Activated naive CD4-positive, alpha-beta T cell treated with anti-CD3 and anti-CD28 coated beads, Interleukin-2, amount 10 ng/mL, durations not matched to agents 7 days and 5 days (primary cell): ENCODE measurements around the gene ZP1.

ENCODE experiments used
- CTCF ChIA-PET: fragments of 350-600 bp; sonication (Branson Sonifier 250); formaldehyde crosslinking; loops from one replicate; lab custom pipeline; 2021; ENCODE audit warnings: antibody characterized with exemption; lab: Charles Lee
- DNase-seq: peaks from one replicate; pipeline ENCODE4 v3.0.0-alpha.2; 2020
- H3K27ac Mint-ChIP-seq: one replicate; pipeline ENCODE4 v1.8.0; 2021; ENCODE audit warnings: mild to moderate bottlenecking, moderate library complexity, mixed read lengths
- H3K27me3 Mint-ChIP-seq: one replicate; pipeline ENCODE4 v1.8.0; 2021; ENCODE audit warnings: mild to moderate bottlenecking, mixed read lengths
- H3K36me3 Mint-ChIP-seq: one replicate; pipeline ENCODE4 v1.8.0; 2021; ENCODE audit warnings: mixed read lengths
- H3K4me1 Mint-ChIP-seq: one replicate; pipeline ENCODE4 v1.8.0; 2021; ENCODE audit warnings: mixed read lengths
- H3K4me3 Mint-ChIP-seq: one replicate; pipeline ENCODE4 v1.8.0; 2021; ENCODE audit warnings: mild to moderate bottlenecking, moderate library complexity, mixed read lengths
- H3K9me3 Mint-ChIP-seq: one replicate; pipeline ENCODE4 v1.8.0; 2021; ENCODE audit warnings: mixed read lengths

ZP1 gene

DNA sequence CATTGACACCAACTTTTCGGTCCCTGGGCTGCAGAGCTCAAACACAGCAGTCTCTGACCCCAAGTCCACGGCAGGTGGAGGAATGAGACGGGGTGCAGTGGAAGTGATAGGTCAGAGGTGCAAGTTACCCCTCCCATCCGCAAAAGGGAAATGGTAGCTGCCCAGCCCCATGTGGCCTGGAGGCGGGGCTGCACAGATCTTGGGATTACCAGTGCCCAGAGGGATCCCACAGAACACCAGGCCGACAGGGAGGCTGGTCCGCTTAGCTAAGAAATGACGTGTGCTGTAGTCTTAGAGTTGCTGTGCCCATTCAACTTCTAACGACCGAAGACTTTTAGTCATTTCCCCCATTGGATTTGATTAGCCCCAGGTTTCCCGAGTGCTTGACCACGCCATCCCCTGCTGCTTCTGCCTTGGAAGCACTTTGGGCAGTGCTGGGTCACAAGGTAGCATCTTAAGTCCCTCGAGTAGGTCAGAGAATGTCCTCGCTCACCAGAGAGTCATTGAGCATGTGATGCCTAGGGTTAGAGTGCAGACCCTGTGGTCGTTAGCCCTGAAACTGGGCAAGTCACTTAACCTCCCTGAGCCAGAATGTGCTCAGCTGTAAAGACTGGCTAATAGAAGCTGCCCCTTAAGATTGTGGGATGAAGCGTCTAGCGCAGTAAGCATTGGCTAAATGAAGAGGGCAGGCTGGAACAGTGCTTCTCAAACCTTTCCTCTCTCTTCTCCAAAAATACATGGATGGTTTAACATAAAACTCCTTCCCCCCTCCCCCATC lies 15.8 kb upstream of the ZP1 start:
- CTCF ChIA-PET, result interaction anchor here (1.3 to 2.1 kb wide), 2 partner anchors 20 to 36 kb away, joined by 4 to 6 read pairs; no protein-coding TSS in a partner anchor
- Mint-ChIP-seq H3K36me3 (peaks cover 14% of the 10 kb centered on the region), H3K27me3 (peaks cover 20% of the 10 kb centered on the region), H3K9me3 (no peaks in the 10 kb centered on the region), H3K4me1 (peaks cover 16% of the 10 kb centered on the region), H3K4me3 (no peak overlapping the region), H3K27ac (no peak overlapping the region)
- DNase-seq, result no peak

DNA sequence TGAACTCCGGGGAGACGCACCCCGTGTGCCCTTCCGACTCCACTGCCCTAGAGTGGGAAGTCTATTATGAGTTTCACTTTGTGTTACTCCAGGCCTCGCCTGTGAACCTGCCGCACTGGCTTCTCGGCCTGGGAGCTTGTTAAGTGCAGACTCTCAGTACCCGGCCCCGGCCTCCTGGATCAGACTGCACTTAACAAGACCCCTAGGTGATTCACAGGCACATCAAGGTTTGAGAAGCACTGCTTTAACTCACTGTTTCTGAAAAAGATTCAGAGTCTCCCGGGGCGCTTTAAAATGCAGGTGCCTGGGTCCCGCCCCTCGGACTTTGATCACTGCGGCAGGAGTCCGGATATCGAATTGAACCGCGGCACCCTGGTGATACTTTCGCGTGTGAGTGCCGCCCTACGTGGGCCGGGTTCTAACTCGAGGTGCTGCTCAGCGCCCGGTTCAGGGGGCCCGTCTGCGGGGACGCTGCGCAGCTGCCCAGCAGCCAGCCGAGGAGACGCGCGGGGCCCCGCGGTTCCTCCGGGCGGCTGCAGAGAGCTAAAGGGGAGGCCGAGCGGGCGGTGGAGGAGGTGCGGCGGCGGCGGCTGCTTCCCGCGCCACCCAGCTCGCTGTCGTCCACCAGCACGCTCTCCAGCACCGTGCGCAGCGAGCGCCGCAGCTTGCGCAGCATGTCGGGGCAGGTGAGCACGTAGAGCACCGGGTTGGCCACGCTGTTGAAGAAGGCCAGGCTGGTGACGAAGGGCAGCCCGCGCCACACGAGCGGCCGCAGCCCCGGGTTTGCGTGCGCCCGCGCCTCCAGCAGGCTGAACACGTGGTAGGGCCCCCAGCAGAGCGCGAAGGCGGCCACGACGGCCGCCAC lies 15.0 kb upstream of the ZP1 start:
- Mint-ChIP-seq H3K9me3 (no peaks in the 10 kb centered on the region), H3K4me1 (peaks cover 16% of the 10 kb centered on the region), H3K4me3 (no peak overlapping the region), H3K27me3 (peaks cover 22% of the 10 kb centered on the region), H3K27ac (no peak overlapping the region), H3K36me3 (peaks cover 14% of the 10 kb centered on the region)
- no peak for DNase-seq
- CTCF ChIA-PET, result interaction anchor here (2.1 kb wide), 1 partner anchor 35 kb away, joined by 6 read pairs; no protein-coding TSS in a partner anchor

DNA sequence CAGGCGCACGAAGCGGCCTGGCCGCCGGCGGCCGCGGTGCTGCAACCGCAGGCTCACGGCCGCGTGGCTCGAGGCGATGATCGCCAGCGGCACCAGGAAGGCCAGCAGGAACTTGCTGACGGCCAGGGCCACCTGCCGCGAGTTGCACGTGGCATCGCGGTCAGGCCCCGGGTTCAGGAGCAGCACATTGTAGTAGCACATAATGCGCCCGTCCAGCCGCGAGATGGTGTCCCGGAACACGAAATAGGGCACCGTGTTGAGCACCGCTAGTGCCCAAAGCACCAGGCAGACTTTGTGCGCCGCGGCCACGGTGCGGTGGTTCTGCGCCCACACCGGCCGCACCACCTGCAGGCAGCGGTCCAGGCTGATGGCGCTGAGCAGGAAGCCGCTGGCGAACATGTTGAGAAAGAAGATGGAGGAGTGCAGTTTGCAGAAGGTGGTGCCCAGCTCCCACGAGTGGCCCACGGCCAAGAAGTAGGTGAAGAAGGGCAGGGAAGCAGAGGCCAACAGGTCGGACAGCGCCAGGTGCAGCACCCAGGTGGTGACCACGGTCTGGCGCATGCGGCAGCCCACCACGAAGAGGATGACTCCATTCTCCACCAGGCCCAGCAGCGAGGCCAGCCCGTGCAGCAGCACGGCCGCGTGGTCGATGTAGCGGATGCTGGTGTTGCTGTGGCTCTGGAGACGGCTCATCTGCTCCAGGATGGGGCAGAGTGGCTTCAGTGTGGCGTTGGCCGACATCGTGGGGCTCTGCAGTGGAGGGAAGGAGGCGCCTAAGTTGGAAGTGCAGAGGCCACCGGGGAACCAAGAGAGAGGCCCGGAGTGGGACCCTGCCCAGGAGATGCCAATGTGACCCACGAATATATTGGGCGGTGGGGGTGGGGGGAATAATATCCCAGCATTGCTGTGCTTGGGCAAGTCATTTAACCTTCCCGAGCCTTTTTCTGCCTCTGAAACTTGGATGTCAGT lies 14.1 kb upstream of the ZP1 start:
- no peak for DNase-seq
- Mint-ChIP-seq H3K27me3 (peaks cover 23% of the 10 kb centered on the region), H3K4me3 (no peak overlapping the region), H3K36me3 (peaks cover 11% of the 10 kb centered on the region), H3K9me3 (no peaks in the 10 kb centered on the region), H3K4me1 (peaks cover 25% of the 10 kb centered on the region), H3K27ac (no peak overlapping the region)
- CTCF ChIA-PET, result no interaction called here

DNA sequence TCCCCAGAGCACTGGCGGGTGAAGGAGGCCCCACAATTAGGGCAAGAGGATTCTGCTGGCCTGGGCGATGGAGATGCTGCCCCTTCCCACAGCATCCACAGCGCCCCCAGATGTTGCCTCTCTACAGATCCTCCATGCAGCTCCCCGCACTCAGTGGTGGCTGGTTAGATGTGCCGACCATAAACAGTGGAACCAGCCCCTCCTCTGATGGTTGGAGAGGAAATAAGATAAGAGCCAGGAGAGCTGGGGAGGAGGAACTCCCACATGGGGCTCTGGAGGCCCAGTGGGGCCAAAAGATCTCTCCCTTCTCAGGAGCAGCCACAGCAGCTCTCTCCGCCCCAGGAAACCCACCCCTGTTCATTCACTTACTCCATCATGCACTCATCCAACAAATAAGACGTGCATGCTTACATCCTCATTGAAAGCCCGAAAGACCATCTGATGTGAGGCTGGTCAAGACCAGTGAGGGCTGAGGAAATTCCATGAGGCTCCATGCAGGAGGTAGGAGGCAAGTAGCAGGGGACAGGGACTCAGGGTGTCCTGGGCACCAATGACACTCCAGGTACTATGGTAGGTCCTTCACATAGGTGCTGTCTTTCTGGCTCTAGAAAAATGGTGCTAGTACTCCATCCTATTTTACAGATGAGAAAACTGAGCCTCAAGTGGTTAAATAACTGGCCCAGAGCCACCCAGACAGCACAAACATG lies 13.0 kb upstream of the ZP1 start:
- DNase-seq, result no peak
- H3K27ac Mint-ChIP-seq, result no peak overlapping the region
- H3K36me3 Mint-ChIP-seq, result peaks cover 11% of the 10 kb centered on the region
- peaks cover 23% of the 10 kb centered on the region for H3K27me3 Mint-ChIP-seq
- no peak overlapping the region for H3K4me3 Mint-ChIP-seq
- H3K4me1 Mint-ChIP-seq, result peaks cover 35% of the 10 kb centered on the region
- no peaks in the 10 kb centered on the region for H3K9me3 Mint-ChIP-seq
- CTCF ChIA-PET, result no interaction called here

DNA sequence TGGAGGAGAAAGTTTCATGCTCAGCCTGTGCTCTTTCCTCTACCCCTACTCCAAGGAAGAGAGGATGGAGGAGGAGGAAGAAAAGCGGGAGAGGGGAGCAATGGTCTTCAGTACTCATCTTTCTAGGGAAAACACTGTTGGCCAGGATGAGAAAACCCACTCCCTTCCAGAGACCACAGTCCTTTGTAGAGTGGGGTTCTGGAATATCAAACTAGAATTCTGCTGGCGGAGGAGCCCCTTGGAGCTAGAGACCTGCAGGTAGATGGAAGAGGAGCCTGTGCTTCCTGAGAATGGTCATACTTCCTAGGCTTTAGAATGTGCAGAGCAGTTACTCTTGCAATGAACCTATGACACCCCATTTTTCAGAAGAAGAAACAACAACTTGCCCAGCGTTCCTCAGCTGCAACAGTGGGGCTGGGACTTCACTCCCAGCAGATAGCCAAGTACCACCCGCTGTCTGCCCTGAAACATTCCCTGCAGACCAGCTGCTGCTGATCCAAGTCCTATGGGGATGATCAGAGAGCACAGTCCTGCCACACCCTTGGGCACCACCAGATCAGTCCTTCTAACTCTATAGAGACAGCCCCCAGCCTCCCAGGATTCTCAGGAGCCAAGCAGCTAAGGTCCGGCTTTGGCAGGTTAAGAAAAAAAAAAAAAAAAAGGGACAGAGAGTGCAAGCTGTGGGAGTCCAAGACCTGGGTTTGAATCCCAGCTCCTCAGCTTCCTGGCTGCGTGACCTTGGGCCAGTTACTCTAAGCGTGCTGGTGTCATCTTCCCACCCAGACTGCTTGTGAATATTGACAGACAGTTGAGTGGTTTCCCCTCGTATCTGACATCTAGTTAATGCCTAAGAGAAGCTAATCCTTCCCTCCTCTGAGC lies 12.3 kb upstream of the ZP1 start:
- no peak overlapping the region for H3K27ac Mint-ChIP-seq
- peaks cover 36% of the 10 kb centered on the region for H3K4me1 Mint-ChIP-seq
- CTCF ChIA-PET, result interaction anchor here (1.0 to 1.7 kb wide), 3 partner anchors 33 to 80 kb away, joined by 3 to 5 read pairs (median 3); no protein-coding TSS in a partner anchor
- peaks cover 11% of the 10 kb centered on the region for H3K36me3 Mint-ChIP-seq
- no peak for DNase-seq
- H3K9me3 Mint-ChIP-seq, result no peaks in the 10 kb centered on the region
- H3K27me3 Mint-ChIP-seq, result peaks cover 23% of the 10 kb centered on the region
- H3K4me3 Mint-ChIP-seq, result no peak overlapping the region

- peaks cover 6% of the 10 kb centered on the region for H3K36me3 Mint-ChIP-seq
- DNase-seq, result peak; percentile 37
- H3K4me1 Mint-ChIP-seq, result peaks cover 38% of the 10 kb centered on the region
- no peak within 1 kb of the TSS for H3K27ac Mint-ChIP-seq
- no peaks in the 10 kb centered on the region for H3K9me3 Mint-ChIP-seq
- H3K4me3 Mint-ChIP-seq, result no peak within 1 kb of the TSS
- peaks cover 23% of the 10 kb centered on the region for H3K27me3 Mint-ChIP-seq
- CTCF ChIA-PET, result interaction anchor here (1.0 to 4.1 kb wide), 4 partner anchors 25 to 80 kb away, joined by 3 to 12 read pairs (median 4); no protein-coding TSS in a partner anchor
These were observed 11.4 kb upstream of the ZP1 start, which contains the start of gene PTGDR2 for GRCh38 chr11:60855726-60856633. Gene PTGDR2, minus strand, starts transcription at chr11:60855950. Its CDS starts 2,228 bp downstream, at chr11:60853722.

GRCh38 chr11:60857378-60858232 lies 9.7 kb upstream of the ZP1 start:
- no peak for DNase-seq
- peaks cover 32% of the 10 kb centered on the region for H3K27me3 Mint-ChIP-seq
- H3K27ac Mint-ChIP-seq, result peak overlapping the region; percentile 61
- peaks cover 38% of the 10 kb centered on the region for H3K4me1 Mint-ChIP-seq
- H3K9me3 Mint-ChIP-seq, result no peaks in the 10 kb centered on the region
- H3K36me3 Mint-ChIP-seq, result peaks cover 2% of the 10 kb centered on the region
- H3K4me3 Mint-ChIP-seq, result no peak overlapping the region
- CTCF ChIA-PET, result interaction anchor here (1.5 to 4.1 kb wide), 2 partner anchors 27 to 30 kb away, joined by 3 to 12 read pairs; no protein-coding TSS in a partner anchor

- H3K4me3 Mint-ChIP-seq, result no peak overlapping the region
- peaks cover 38% of the 10 kb centered on the region for H3K4me1 Mint-ChIP-seq
- DNase-seq, result no peak
- H3K36me3 Mint-ChIP-seq, result no peaks in the 10 kb centered on the region
- no peaks in the 10 kb centered on the region for H3K9me3 Mint-ChIP-seq
- CTCF ChIA-PET, result interaction anchor here (1.5 to 4.1 kb wide), 2 partner anchors 27 to 29 kb away, joined by 3 to 12 read pairs; no protein-coding TSS in a partner anchor
- H3K27ac Mint-ChIP-seq, result peak overlapping the region; percentile 78
- H3K27me3 Mint-ChIP-seq, result peaks cover 32% of the 10 kb centered on the region
These were observed 9.1 kb upstream of the ZP1 start for GRCh38 chr11:60858236-60858635.

DNA sequence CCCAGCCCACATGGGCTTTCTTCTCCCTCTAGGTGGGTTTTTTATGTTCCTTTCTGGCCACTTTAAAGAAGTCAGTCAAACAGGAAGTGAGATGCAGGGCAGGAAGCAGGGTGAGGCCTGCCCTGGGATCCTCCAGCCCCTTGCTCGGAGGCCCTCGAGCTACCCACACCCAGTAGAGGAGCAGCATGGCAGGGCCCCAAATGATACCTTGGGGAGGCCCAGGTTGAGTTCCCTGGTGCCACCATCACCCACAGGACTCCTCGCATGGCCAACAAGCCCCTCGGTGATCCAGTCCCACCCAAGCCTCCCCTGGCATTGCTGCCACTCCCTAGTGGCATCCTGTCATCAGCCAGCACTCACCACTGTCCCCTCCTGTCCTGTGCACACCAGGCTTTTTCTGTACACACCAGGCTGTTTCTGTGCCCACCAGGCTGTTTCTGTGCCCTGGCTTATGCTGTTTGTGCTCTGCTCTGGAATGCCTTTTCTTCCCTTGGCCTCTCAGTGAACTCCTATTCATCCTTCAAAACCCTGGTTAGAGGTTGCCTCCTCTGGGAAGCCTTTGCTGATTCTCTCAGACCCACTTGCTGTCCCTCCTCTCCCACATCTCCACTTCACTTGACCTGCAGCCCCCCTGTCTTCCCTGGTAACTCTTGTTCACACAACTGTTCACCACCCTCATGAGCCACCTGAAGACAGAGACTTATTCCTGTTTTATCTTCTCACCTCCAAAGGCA lies 8.4 kb upstream of the ZP1 start:
- H3K9me3 Mint-ChIP-seq, result no peaks in the 10 kb centered on the region
- peaks cover 32% of the 10 kb centered on the region for H3K27me3 Mint-ChIP-seq
- CTCF ChIA-PET, result interaction anchor here (4.1 kb wide), 1 partner anchor 28 kb away, joined by 12 read pairs; no protein-coding TSS in a partner anchor
- no peak overlapping the region for H3K4me3 Mint-ChIP-seq
- H3K4me1 Mint-ChIP-seq, result peaks cover 38% of the 10 kb centered on the region
- peak; percentile 44 for DNase-seq
- H3K36me3 Mint-ChIP-seq, result no peaks in the 10 kb centered on the region
- peak overlapping the region; percentile 78 for H3K27ac Mint-ChIP-seq

DNA sequence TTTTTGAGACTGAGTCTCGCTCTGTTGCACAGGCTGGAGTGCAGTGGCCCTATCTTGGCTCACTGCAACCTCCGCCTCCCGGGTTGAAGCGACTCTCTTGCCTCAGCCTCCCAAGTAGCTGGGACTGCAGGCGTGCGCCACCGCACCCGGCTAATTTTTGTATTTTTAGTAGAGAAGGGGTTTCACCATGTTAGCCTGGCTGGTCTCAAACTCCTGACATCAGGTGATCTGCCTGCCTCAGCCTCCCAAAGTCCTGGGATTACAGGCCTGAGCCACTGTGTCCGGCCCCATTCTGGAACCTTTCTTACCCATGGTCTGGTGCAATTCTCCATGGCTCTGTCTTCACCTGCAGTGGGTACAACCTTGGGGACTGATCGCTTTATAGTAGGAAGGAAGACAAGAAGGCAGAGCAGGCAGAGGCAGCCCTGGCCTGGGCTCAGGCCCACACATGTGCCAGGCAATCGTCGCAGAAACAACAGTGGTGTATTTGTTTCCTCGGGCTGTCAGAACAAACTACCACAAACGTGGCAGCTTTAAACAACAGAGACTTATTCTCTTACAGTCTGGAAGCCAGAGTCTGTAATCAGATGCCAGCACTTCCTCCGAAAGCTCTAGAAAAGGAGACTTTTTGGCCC lies 7.6 kb upstream of the ZP1 start:
- H3K9me3 Mint-ChIP-seq, result no peaks in the 10 kb centered on the region
- CTCF ChIA-PET, result interaction anchor here (1.5 to 4.1 kb wide), 2 partner anchors 28 to 29 kb away, joined by 6 to 12 read pairs; no protein-coding TSS in a partner anchor
- DNase-seq, result no peak
- no peaks in the 10 kb centered on the region for H3K36me3 Mint-ChIP-seq
- peaks cover 32% of the 10 kb centered on the region for H3K27me3 Mint-ChIP-seq
- H3K4me3 Mint-ChIP-seq, result no peak overlapping the region
- H3K4me1 Mint-ChIP-seq, result peaks cover 36% of the 10 kb centered on the region
- no peak overlapping the region for H3K27ac Mint-ChIP-seq
